ENCODE data around the gene ANO1.

- TF ChIP-seq CTCF (IDR thresholded peaks at IDR 0.05) (no peak), POLR2A (IDR thresholded peaks at IDR 0.05) (no peak), POLR2AphosphoS5 (IDR thresholded peaks at IDR 0.05) (no peak), EP300 (IDR thresholded peaks at IDR 0.05) (no peak)
Observed at GRCh38 chr11:70092959-70093715, 15.0 kb downstream of the ANO1 start.
